WI38 (cell line): ENCODE measurements around the gene SLN.

Source experiments
- H3K4me3 ChIP-seq: 2 replicates; pipeline ENCODE4 v1.5.1; 2011; ENCODE audit warnings: low read depth, mild to moderate bottlenecking, control low read depth, low read length
- TF ChIP-seq, protein P1 (sequence below): IDR thresholded peaks from 2 replicates; pipeline ENCODE4 v1.5.1; 2012; ENCODE audit warnings: low read depth, mild to moderate bottlenecking, control low read depth, low read length

The SLN gene

DNA sequence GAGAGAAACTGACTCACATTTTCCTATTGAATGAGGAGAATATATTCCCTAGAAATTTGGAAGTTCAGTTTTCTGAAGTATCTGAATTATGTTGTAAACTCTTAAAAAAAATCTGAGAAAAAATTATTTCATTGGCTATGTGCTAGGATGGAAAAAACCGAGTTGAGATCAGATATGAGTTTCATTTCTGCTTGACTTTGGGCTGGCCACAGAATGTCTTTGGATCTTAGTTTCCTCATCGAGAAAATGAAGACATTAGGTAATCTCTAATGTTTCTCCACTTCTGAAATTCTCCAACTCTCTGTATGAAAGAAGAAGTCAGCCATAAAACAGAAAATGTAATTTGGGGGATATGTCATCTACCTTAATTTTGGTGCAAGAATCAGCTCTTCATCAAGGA is 28.8 kb downstream of the SLN start:
- no peak overlapping the region for H3K4me3 ChIP-seq
- TF ChIP-seq, protein P1, sequence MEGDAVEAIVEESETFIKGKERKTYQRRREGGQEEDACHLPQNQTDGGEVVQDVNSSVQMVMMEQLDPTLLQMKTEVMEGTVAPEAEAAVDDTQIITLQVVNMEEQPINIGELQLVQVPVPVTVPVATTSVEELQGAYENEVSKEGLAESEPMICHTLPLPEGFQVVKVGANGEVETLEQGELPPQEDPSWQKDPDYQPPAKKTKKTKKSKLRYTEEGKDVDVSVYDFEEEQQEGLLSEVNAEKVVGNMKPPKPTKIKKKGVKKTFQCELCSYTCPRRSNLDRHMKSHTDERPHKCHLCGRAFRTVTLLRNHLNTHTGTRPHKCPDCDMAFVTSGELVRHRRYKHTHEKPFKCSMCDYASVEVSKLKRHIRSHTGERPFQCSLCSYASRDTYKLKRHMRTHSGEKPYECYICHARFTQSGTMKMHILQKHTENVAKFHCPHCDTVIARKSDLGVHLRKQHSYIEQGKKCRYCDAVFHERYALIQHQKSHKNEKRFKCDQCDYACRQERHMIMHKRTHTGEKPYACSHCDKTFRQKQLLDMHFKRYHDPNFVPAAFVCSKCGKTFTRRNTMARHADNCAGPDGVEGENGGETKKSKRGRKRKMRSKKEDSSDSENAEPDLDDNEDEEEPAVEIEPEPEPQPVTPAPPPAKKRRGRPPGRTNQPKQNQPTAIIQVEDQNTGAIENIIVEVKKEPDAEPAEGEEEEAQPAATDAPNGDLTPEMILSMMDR, result no peak

DNA sequence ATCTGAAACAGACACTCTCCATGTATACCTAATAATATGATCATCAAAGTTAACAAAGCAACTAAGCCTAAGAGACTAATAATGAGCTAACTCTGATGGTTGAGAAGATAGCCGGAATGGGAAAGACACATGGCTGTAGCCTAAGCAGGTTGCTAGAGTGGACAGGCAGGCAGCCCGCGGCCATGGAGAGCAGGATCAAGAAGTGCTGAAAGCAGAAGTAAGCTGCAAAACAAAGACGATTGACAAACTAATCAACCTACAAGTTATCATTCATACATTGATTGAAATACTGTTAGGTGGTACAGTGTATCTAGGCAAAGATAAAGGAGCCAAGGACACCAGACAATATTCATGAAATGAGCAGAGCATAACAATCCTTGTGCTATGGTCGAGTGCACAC is 29.3 kb downstream of the SLN start:
- TF ChIP-seq, protein P1, result no peak
- H3K4me3 ChIP-seq, result no peak overlapping the region

DNA sequence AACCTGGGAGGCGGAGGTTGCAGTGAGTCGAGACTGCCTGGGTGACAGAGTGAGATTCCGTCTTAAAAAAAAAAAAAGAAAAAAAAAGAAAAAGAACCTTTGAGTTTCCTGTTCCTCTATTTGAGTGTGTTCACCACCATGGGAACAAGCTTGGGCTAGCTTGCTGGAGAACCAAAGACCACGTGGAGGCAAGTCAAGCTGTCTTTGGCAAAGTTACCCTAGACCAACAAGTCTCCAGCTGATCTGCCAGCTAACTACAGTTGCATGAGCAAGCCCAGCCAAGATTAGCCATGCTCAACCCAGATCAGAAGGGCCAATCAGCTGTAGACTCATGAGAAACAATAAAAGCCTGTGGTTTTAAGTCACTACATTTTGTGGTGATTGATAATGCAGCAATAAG is 29.7 kb downstream of the SLN start:
- TF ChIP-seq, protein P1, result no peak
- H3K4me3 ChIP-seq, result no peak overlapping the region

DNA sequence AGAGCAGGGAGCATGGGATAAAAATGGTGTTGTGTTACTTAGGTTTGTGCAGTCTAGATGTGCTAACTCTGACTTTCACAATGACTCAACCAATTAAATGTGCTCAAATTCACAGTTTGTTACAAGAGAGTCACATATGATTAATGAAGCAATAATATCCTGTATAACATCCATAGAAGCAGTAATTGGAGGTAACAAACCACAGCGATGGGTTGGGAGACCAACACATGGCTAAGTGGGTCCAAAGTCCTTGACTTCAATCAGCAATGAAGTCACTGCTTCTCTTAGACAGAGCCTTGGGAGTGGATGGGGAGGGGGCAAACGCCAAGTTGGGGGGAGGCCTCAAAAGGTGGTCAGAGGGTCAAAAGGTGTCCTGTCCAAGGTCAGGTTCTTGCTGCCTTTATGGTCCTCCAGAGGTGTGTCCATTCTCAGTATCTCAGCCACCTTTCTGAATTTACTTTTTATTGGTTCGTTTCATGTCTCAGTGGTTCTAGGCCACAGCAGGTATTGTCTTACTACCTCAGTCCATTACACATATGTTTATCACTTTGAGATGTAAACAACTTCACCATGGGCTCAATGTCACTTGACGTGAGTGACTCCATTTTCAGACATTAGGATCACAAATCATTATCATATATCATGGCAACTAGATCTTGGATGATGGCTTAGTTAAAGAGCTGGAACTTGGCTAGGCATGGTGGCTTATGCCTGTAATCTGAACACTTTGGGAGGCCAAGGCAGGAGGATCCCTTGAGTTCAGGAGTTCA is 32.4 kb downstream of the SLN start:
- TF ChIP-seq, protein P1, result no peak
- no peak overlapping the region for H3K4me3 ChIP-seq

DNA sequence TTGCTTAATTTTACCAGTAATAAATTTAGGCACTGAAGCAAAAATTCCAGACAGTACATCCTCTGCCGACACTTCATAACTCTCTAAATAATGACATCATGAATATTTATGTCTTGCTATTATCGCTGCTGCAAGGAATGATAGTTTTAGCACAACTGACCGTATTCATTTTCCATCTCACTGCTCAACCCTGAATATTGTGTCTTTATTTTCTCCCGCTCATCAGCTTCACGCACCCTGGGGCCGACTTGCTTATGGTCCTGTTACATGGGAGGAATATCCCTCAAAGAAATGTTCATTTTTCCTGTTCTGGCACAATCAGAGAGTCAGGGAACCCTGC is 33.3 kb downstream of the SLN start:
- TF ChIP-seq, protein P1, result no peak

DNA sequence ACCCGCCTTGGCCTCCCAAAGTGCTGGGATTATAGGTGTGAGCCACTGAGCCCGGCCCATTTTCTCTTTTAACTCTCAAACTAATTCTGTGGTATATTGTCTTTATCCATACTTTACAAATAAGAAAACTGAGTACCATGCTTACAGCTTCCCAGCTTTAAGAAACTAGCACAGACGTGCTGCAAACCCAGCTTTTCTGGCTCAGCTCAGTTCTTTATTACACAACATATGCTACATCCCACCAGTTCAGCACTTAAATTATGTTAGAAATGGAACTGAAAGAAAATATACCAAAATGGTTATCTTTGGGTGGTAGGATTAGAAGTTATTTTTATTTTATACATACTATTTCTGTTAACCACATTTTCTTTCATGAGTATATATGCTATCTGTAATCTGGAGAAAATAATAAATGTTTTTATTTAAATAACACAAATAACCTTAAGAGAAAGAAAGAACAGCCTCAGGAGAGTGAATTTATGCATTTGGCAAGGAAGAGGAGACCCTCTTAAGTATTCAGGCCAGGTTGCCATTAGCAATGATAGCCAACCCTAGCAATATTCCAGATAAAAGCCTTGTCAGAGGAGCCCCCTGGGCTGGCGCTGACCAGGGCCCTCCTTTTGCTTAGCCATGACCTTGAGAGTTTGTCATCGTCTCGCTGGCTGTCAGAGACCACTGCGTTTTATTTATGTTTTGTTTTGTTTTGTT is 33.8 kb downstream of the SLN start:
- TF ChIP-seq, protein P1, result no peak
- H3K4me3 ChIP-seq, result no peak overlapping the region

More for the DNA sequence above, 33.3 kb downstream of the SLN start:
- no peak overlapping the region for H3K4me3 ChIP-seq

DNA sequence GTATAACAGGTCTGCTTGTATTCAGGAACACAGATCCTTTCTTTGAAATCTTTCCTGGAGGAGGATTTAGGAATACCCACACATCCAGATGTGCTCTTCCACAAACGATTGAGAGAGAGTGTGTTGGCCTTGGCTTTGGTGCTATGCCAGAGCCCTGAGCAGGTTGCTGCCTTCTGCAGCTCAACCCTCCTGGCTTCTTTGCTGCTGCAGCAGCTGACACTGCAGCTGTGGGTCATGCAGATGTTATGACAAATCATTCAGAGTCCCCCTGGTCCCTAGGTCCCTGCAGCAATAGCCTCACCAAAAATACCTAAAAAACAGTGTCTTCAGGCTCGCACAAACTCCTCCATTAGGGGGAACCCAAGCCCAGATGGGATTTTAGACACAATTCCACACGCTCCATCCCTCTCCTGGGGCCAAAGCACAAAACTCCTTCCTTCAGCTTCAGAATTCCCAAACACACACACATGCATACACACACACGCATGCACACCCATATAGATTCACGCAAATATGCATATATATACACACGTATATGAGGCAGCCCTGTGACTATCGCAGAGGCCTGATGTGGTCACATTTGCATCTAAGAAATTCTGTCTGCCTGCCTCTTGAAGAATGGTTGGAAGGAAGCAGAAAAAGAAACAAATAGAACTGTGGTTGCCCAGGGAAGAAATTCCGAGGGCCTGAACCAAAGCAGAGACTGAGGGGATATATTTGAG is 35.4 kb downstream of the SLN start:
- no peak overlapping the region for H3K4me3 ChIP-seq

More for the DNA sequence above, 35.4 kb downstream of the SLN start:
- TF ChIP-seq, protein P1, result no peak
